Endothelial cell of umbilical vein (primary cell): Measurements from ENCODE around the gene PITX2. TPM values are rescaled to one million over a fixed set of nuclear protein-coding genes. Genes with fewer than 3 reads are reported as not detected.
A peak's percentile ranks its signal among the peaks of the same experiment; 100 is the strongest.

Experiments used
- Bru-seq: library from RNA; stranded (reverse); fragments of 400-500 nt; gene quantifications from one replicate; lab custom pipeline; 2021; lab: Mats Ljungman, UMichigan
- BruChase-seq, 2 experiments: library from RNA; stranded (reverse); fragments of 400-500 nt; gene quantifications; one replicate each; lab custom pipeline; 2021; lab: Mats Ljungman, UMichigan
- BruUV-seq: library from RNA; stranded (reverse); fragments of 400-500 nt; replicated peaks from 2 replicates; lab custom pipeline; 2021; lab: Mats Ljungman, UMichigan
- CTCF ChIA-PET: fragments of 300-600, 350-600 bp; sonication (Branson Sonifier 250); formaldehyde crosslinking; loops from one replicate; lab custom pipeline; 2021; ENCODE audit warnings: antibody characterized with exemption, inconsistent platforms; lab: Charles Lee
- POLR2A ChIA-PET: fragments of 300-600, 350-600 bp; sonication (Branson Sonifier 250); formaldehyde crosslinking; loops from one replicate; lab custom pipeline; 2021; ENCODE audit warnings: antibody characterized with exemption, inconsistent platforms; lab: Charles Lee
- DNase-seq: peaks from one replicate; pipeline ENCODE4 v3.0.0-alpha.2; 2011; ENCODE audit warnings: low read depth, low spot score
- FAIRE-seq: peaks from 2 replicates; lab custom pipeline; 2011; peaks lifted over from hg19 to GRCh38; lab: Jason Lieb, UNC
- H2AFZ ChIP-seq: 2 replicates; pipeline ENCODE4 v1.6.0; 2012; ENCODE audit warnings: low read depth, low read length, control low read depth, inconsistent platforms
- H3K27ac ChIP-seq: 2 replicates; pipeline ENCODE4 v1.5.1; 2011; ENCODE audit warnings: low read depth, mild to moderate bottlenecking, control low read depth, low read length, moderate library complexity; ENCODE audit not compliant: insufficient read depth
- H3K27me3 ChIP-seq, 2 experiments: 2 replicates each; pipeline versions ENCODE4 v1.6.0 to v1.6.1; 2011; ENCODE audit warnings: low read length in 2 of 2, mixed read lengths in 1 of 2; ENCODE audit not compliant: control insufficient read depth in 2 of 2, insufficient read depth in 2 of 2
- H3K36me3 ChIP-seq, 2 experiments: 2 replicates in 1 of 2; 3 replicates in 1 of 2; pipeline ENCODE4 v1.5.1; 2011; ENCODE audit warnings: low read length in 2 of 2, mild to moderate bottlenecking in 1 of 2, moderate library complexity in 1 of 2; ENCODE audit not compliant: control insufficient read depth in 2 of 2, insufficient read depth in 2 of 2; ENCODE audit errors: extremely low read depth in 1 of 2
- H3K4me1 ChIP-seq: 3 replicates; pipeline ENCODE4 v1.5.1; 2011; ENCODE audit warnings: mild to moderate bottlenecking, low read length; ENCODE audit not compliant: control insufficient read depth, insufficient read depth; ENCODE audit errors: extremely low read depth
- H3K4me2 ChIP-seq: 2 replicates; pipeline ENCODE4 v1.6.1; 2011; ENCODE audit warnings: low read length, control low read depth, mixed read lengths; ENCODE audit not compliant: insufficient read depth
- H3K4me3 ChIP-seq, 3 experiments: fragments of 200-600 bp in 1 of 3; sonication (generic), shearing (Covaris generic) in 1 of 3; replicated peaks in 1 of 3; 2 replicates each; pipeline ENCODE4 v1.5.1; 2011 to 2016; ENCODE audit warnings: control low read depth in 3 of 3, low read length in 3 of 3, mild to moderate bottlenecking in 2 of 3, inconsistent platforms in 1 of 3, low read depth in 1 of 3, moderate library complexity in 1 of 3; ENCODE audit not compliant: insufficient read depth in 1 of 3
- H3K79me2 ChIP-seq: 2 replicates; pipeline ENCODE4 v1.6.0; 2012; ENCODE audit warnings: low read length, inconsistent platforms; ENCODE audit not compliant: control insufficient read depth, insufficient read depth
- H3K9ac ChIP-seq: replicated peaks from 2 replicates; pipeline ENCODE3; 2011; ENCODE audit warnings: low read length, control low read depth; ENCODE audit not compliant: insufficient read depth; ENCODE audit errors: extremely low read depth
- H3K9me1 ChIP-seq: replicated peaks from 3 replicates; pipeline ENCODE4 v1.6.0; 2011; ENCODE audit warnings: mild to moderate bottlenecking, low read length; ENCODE audit not compliant: control insufficient read depth, insufficient read depth; ENCODE audit errors: extremely low read depth
- H3K9me3 ChIP-seq: replicated peaks from 2 replicates; pipeline ENCODE4 v1.5.1; 2012; ENCODE audit warnings: low read length, inconsistent platforms; ENCODE audit not compliant: control insufficient read depth, insufficient read depth
- H4K20me1 ChIP-seq: replicated peaks from 2 replicates; pipeline ENCODE3; 2011; ENCODE audit warnings: mild to moderate bottlenecking, low read length; ENCODE audit not compliant: control insufficient read depth, insufficient read depth; ENCODE audit errors: extremely low read depth
- CTCF ChIP-seq, 2 donors: IDR thresholded peaks; 1 replicate in 1 of 2; 2 replicates in 1 of 2; pipeline ENCODE4 v1.5.1; 2011; ENCODE audit warnings: low read length in 2 of 2, mild to moderate bottlenecking in 2 of 2, moderate library complexity in 2 of 2, control low read depth in 1 of 2, inconsistent platforms in 1 of 2, low read depth in 1 of 2; ENCODE audit not compliant: insufficient read depth in 1 of 2; ENCODE audit errors: extremely low read depth in 1 of 2
- EZH2 ChIP-seq: IDR thresholded peaks from 2 replicates; pipeline ENCODE4 v1.6.1; 2012; ENCODE audit warnings: borderline replicate concordance, low read depth, mild to moderate bottlenecking, moderate library complexity, low read length, inconsistent platforms; ENCODE audit not compliant: severe bottlenecking
- FOS ChIP-seq: IDR thresholded peaks from 2 replicates; pipeline ENCODE4 v1.6.1; 2011; ENCODE audit warnings: mild to moderate bottlenecking, low read length, moderate library complexity, borderline replicate concordance; ENCODE audit not compliant: insufficient read depth
- GATA2 ChIP-seq: IDR thresholded peaks from 2 replicates; pipeline ENCODE4 v1.7.0; 2011; ENCODE audit warnings: low read depth, mild to moderate bottlenecking, moderate library complexity, mixed read lengths, low read length; ENCODE audit not compliant: insufficient read length, insufficient read depth
- JUN ChIP-seq: IDR thresholded peaks from 2 replicates; pipeline ENCODE4 v1.6.1; 2011; ENCODE audit warnings: borderline replicate concordance, low read depth; ENCODE audit not compliant: insufficient read length, insufficient read depth
- MYC ChIP-seq: IDR thresholded peaks from one replicate; pipeline ENCODE4 v1.6.1; 2011; ENCODE audit warnings: mild to moderate bottlenecking, low read depth, low read length
- POLR2A ChIP-seq: IDR thresholded peaks from 2 replicates; pipeline ENCODE4 v1.6.1; 2012; ENCODE audit warnings: low read depth, mild to moderate bottlenecking, control low read depth, low read length
- POLR2AphosphoS5 ChIP-seq: IDR thresholded peaks from 2 replicates; pipeline ENCODE4 v1.6.1; 2012; ENCODE audit warnings: low read depth, mild to moderate bottlenecking, control low read depth, low read length, moderate library complexity; ENCODE audit not compliant: insufficient read depth
- dilution Hi-C: fragments of 300-500 bp; cut with MboI; formaldehyde crosslinking; loops from one replicate; pipeline ENCODE4 v1.15.0; 2019; ENCODE audit warnings: low sequenced_read_pairs; ENCODE audit not compliant: extremely low pct_ligation_motif_present
- intact Hi-C: fragments of 100-400 bp; cut with micrococcal nuclease; formaldehyde crosslinking; loops from one replicate; pipeline ENCODE4 v1.10.0; 2022
- long read RNA-seq: library from polyadenylated mRNA; stranded (forward); transcript quantifications from one replicate; pipeline ENCODE4 v2.0.0, GENCODE V29; 2021
- polyA minus RNA-seq, 3 experiments: library from RNA; depleted of rRNA, polyadenylated mRNA; stranded (reverse); fragments of >200 nt; gene quantifications; 1 replicate in 1 of 3; 2 replicates in 2 of 3; pipeline ENCODE4 v1.2.3, GENCODE V29; 2011
- polyA plus RNA-seq, 4 experiments: library from polyadenylated mRNA; depleted of rRNA in 3 of 4; stranded (reverse) in 3 of 4; unstranded in 1 of 4; fragments of >200 nt; gene quantifications; 2 replicates each; pipeline versions ENCODE4 v1.2.1 to v1.2.3, GENCODE V29; 2011 to 2012; ENCODE audit warnings: missing spikeins in 1 of 4
- total RNA-seq: library from RNA; stranded (reverse); gene quantifications from 2 replicates; pipeline ENCODE4 v1.2.3, GENCODE V29; 2021
- TF ChIP-seq, protein P1 (sequence below): IDR thresholded peaks from 2 replicates; pipeline ENCODE4 v1.6.1; 2011; ENCODE audit not compliant: insufficient read depth, insufficient read length

PITX2 gene
- total RNA-seq, result 0.31 and 0.35 TPM in 2 replicates
- polyA plus RNA-seq, result 0.04 and 0.11 TPM in 2 replicates
- polyA plus RNA-seq (2011; cell fraction: cytosol; rRNA removed), result 0.09 TPM in 1 of 2 replicates, not detected in the other
- polyA plus RNA-seq (2011; cell fraction: nucleus; rRNA removed), result 0.16 and 0.18 TPM in 2 replicates
- polyA plus RNA-seq (2012), result not detected in 2 replicates
- polyA minus RNA-seq, result not detected in 2 replicates
- polyA minus RNA-seq (2011; cell fraction: cytosol; rRNA and poly(A)+ RNA removed), result 3.9 TPM
- not detected in 2 replicates for polyA minus RNA-seq (2011; cell fraction: nucleus; rRNA and poly(A)+ RNA removed)
- percentile 4 among the genes with signal in this experiment for Bru-seq, nascent RNA
- percentile 7 among the genes with signal in this experiment for BruChase-seq, experiment 1, labeled RNA remaining after a 6-hour chase
- percentile 12 among the genes with signal in this experiment for BruChase-seq, experiment 2, labeled RNA remaining after a 2-hour chase
- long read RNA-seq, result 0 reads

- peak within 1 kb of the TSS; percentile 45 for H3K4me2 ChIP-seq
- H3K79me2 ChIP-seq, result no peaks in the 10 kb centered on the region
- peak within 1 kb of the TSS; percentile 69 for H2AFZ ChIP-seq
- H3K9me1 ChIP-seq, result no peaks in the 10 kb centered on the region
- peaks cover 8% of the 10 kb centered on the region for H3K4me1 ChIP-seq
- intact Hi-C loops (loop anchor here (2.0 to 5.0 kb wide), 2 partner anchors 88 to 1894 kb away; partner anchors contain the start of gene NEUROG2), dilution Hi-C loops (no loop called here)
- peak; percentile 89 for DNase-seq
- no TSS peak for BruUV-seq
- H4K20me1 ChIP-seq, result peaks cover 3% of the 10 kb centered on the region
- peak; percentile 76 for FAIRE-seq
- H3K27ac ChIP-seq, result no peak within 1 kb of the TSS
- ChIA-PET CTCF (interaction anchor here (1.1 kb wide), 2 partner anchors 8 to 9 kb away, joined by 3 to 4 read pairs; no protein-coding TSS in a partner anchor), POLR2A (no interaction called here)
- H3K9ac ChIP-seq, result no peak within 1 kb of the TSS
- H3K9me3 ChIP-seq, result no peaks in the 10 kb centered on the region
- H3K27me3 ChIP-seq, result peaks cover 93 to 100% of the 10 kb centered on the region in 2 experiments
- TF ChIP-seq POLR2AphosphoS5 (no peak), FOS (no peak), GATA2 (no peak), MYC (no peak), CTCF (IDR thresholded peaks at IDR 0.05; ENCODE audit: extremely low read depth in 1 of 2, insufficient read depth in 1 of 2, low read depth in 1 of 2, low read length in 2 of 2) (no peak), JUN (no peak), POLR2A (no peak), EZH2 (no peak)
- TF ChIP-seq, protein P1, sequence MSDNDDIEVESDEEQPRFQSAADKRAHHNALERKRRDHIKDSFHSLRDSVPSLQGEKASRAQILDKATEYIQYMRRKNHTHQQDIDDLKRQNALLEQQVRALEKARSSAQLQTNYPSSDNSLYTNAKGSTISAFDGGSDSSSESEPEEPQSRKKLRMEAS, result no peak
- H3K36me3 ChIP-seq, result no peaks in the 10 kb centered on the region
- peak within 1 kb of the TSS; percentile 19 to 50 (median 33) for H3K4me3 ChIP-seq
Measured at GRCh38 chr4:110622841-110623717, at the start of gene PITX2. TSS of gene PITX2 (minus strand) at chr4:110623077. CDS start at chr4:110622460, 617 bp downstream.
